GM19035 (cell line): ENCODE data around the gene AQP1.

Source experiments
- ATAC-seq: cut with Tn5 transposase; IDR thresholded peaks from one replicate; pipeline ENCODE4 v1.9.1; 2021; ENCODE audit not compliant: unreplicated experiment

AQP1 gene

GRCh38 chr7:30918676-30919075 is 7.0 kb downstream of the AQP1 start:
- ATAC-seq, result no peak

- no peak for ATAC-seq
These were observed 8.4 kb downstream of the AQP1 start for GRCh38 chr7:30920021-30920583.

GRCh38 chr7:30920584-30921539 is 9.2 kb downstream of the AQP1 start:
- ATAC-seq, result no peak

- no peak for ATAC-seq
These were observed 10.1 kb downstream of the AQP1 start for GRCh38 chr7:30921540-30922401.

GRCh38 chr7:30922596-30922995 is 10.9 kb downstream of the AQP1 start:
- ATAC-seq, result no peak

- no peak for ATAC-seq
These were observed 11.5 kb downstream of the AQP1 start for GRCh38 chr7:30923009-30923773.

GRCh38 chr7:30923774-30924413 is 12.2 kb downstream of the AQP1 start:
- no peak for ATAC-seq

GRCh38 chr7:30924624-30925023 is 13.0 kb downstream of the AQP1 start:
- ATAC-seq, result no peak

GRCh38 chr7:30925117-30925516 is 13.5 kb downstream of the AQP1 start:
- no peak for ATAC-seq

GRCh38 chr7:30925913-30926312 is 14.3 kb downstream of the AQP1 start:
- no peak for ATAC-seq

- no peak for ATAC-seq
These were observed 14.7 kb downstream of the AQP1 start for GRCh38 chr7:30926313-30926712.

- no peak for ATAC-seq
These were observed 15.4 kb downstream of the AQP1 start for GRCh38 chr7:30927040-30927439.

GRCh38 chr7:30927559-30927958 is 15.9 kb downstream of the AQP1 start:
- no peak for ATAC-seq

- ATAC-seq, result no peak
These were observed 16.7 kb downstream of the AQP1 start for GRCh38 chr7:30928254-30928872.

- ATAC-seq, result no peak
These were observed 18.0 kb downstream of the AQP1 start for GRCh38 chr7:30929686-30930085.

GRCh38 chr7:30930621-30931020 is 19.0 kb downstream of the AQP1 start:
- ATAC-seq, result no peak

GRCh38 chr7:30931161-30931928 is 19.7 kb downstream of the AQP1 start:
- no peak for ATAC-seq

GRCh38 chr7:30931929-30932540 is 20.4 kb downstream of the AQP1 start:
- no peak for ATAC-seq

- ATAC-seq, result no peak
These were observed 20.9 kb downstream of the AQP1 start for GRCh38 chr7:30932562-30932961.
